H1 (cell line): ENCODE results near the gene TPRA1. TPM values are rescaled to one million over a fixed set of nuclear protein-coding genes. Genes with fewer than 3 reads are reported as not detected.

ENCODE experiments used
- ASH2L ChIP-seq: fragments of 200-600, 300-600 bp; sonication (generic); IDR thresholded peaks from one replicate; pipeline ENCODE4 v1.7.1; 2017; ENCODE audit warnings: low read length
- BCL11A ChIP-seq, 2 experiments: IDR thresholded peaks; one replicate each; pipeline ENCODE4 v1.6.1; 2011; ENCODE audit warnings: low read depth in 2 of 2, low read length in 2 of 2, mild to moderate bottlenecking in 2 of 2
- CREB1 ChIP-seq: IDR thresholded peaks from 2 replicates; pipeline ENCODE4 v1.6.1; 2012; ENCODE audit warnings: inconsistent platforms
- EGR1 ChIP-seq: IDR thresholded peaks from 2 replicates; pipeline ENCODE4 v1.6.1; 2011; ENCODE audit warnings: low read depth, low read length, borderline replicate concordance
- EP300 ChIP-seq, 2 experiments: IDR thresholded peaks; 1 replicate in 1 of 2; 2 replicates in 1 of 2; pipeline ENCODE4 v1.6.1; 2011 to 2012; ENCODE audit warnings: low read depth in 2 of 2, low read length in 2 of 2, mild to moderate bottlenecking in 2 of 2, borderline replicate concordance in 1 of 2, inconsistent platforms in 1 of 2, moderate library complexity in 1 of 2
- EZH2 ChIP-seq: fragments of 200-600 bp; sonication (generic); IDR thresholded peaks from 2 replicates; pipeline ENCODE4 v1.7.1; 2012; ENCODE audit warnings: low read depth, mild to moderate bottlenecking, moderate library complexity, low read length, inconsistent platforms; ENCODE audit not compliant: severe bottlenecking
- GTF2F1 ChIP-seq: IDR thresholded peaks from 2 replicates; pipeline ENCODE4 v1.6.1; 2012; ENCODE audit warnings: low read depth, low read length, improper control_type of control experiment, borderline replicate concordance
- HDAC2 ChIP-seq, 2 experiments: fragments of 300-600 bp in 1 of 2; sonication (generic) in 1 of 2; IDR thresholded peaks; 2 replicates each; pipeline ENCODE4 v1.6.1; 2011 to 2012; ENCODE audit warnings: low read depth in 2 of 2, low read length in 2 of 2, mild to moderate bottlenecking in 2 of 2, moderate library complexity in 2 of 2, borderline replicate concordance in 1 of 2, inconsistent platforms in 1 of 2
- JUN ChIP-seq: IDR thresholded peaks from 2 replicates; pipeline ENCODE4 v1.6.1; 2011; ENCODE audit warnings: low read depth, mild to moderate bottlenecking, improper control_type of control experiment, low read length
- JUND ChIP-seq: IDR thresholded peaks from 2 replicates; pipeline ENCODE4 v1.6.1; 2011; ENCODE audit warnings: mild to moderate bottlenecking, improper control_type of control experiment, low read length
- PHF8 ChIP-seq: fragments of 200-600 bp; sonication (generic); conservative IDR thresholded peaks from 2 replicates; pipeline ENCODE4 v1.7.1; 2012; ENCODE audit warnings: low read depth, mild to moderate bottlenecking, inconsistent platforms, low read length, moderate library complexity
- POLR2AphosphoS5 ChIP-seq: IDR thresholded peaks from 2 replicates; pipeline ENCODE4 v1.6.1; 2011; ENCODE audit warnings: low read depth, low read length
- RFX5 ChIP-seq: IDR thresholded peaks from 2 replicates; pipeline ENCODE4 v1.6.1; 2011; ENCODE audit warnings: low read depth, low read length, improper control_type of control experiment, borderline replicate concordance
- RXRA ChIP-seq: IDR thresholded peaks from 2 replicates; pipeline ENCODE4 v1.6.1; 2011; ENCODE audit warnings: low read depth, mild to moderate bottlenecking, low read length, moderate library complexity; ENCODE audit not compliant: insufficient read depth
- SIN3A ChIP-seq, 2 experiments: IDR thresholded peaks in 1 of 2; conservative IDR thresholded peaks in 1 of 2; 2 replicates each; pipeline ENCODE4 v1.6.1; 2011 to 2012; ENCODE audit warnings: low read length in 2 of 2, improper control_type of control experiment in 1 of 2, low read depth in 1 of 2, mild to moderate bottlenecking in 1 of 2
- SIRT6 ChIP-seq: IDR thresholded peaks from one replicate; pipeline ENCODE4 v1.7.1; 2012; ENCODE audit warnings: low read length, inconsistent platforms
- SP1 ChIP-seq: IDR thresholded peaks from 2 replicates; pipeline ENCODE4 v1.6.1; 2011; ENCODE audit warnings: low read depth, low read length
- SP4 ChIP-seq: IDR thresholded peaks from 2 replicates; pipeline ENCODE4 v1.6.1; 2012; ENCODE audit warnings: low read length, inconsistent platforms
- TAF7 ChIP-seq: optimal IDR thresholded peaks from 2 replicates; pipeline ENCODE3; 2011; ENCODE audit warnings: low read depth, mild to moderate bottlenecking, inconsistent platforms, low read length, moderate library complexity, borderline replicate concordance
- TBP ChIP-seq: IDR thresholded peaks from 2 replicates; pipeline ENCODE4 v1.6.1; 2011; ENCODE audit warnings: low read depth, low read length, improper control_type of control experiment
- ZNF274 ChIP-seq: IDR thresholded peaks from 2 replicates; pipeline ENCODE4 v1.7.0; 2012; ENCODE audit warnings: low read length, borderline replicate concordance; ENCODE audit errors: extremely low read depth
- polyA plus RNA-seq, 7 experiments: library from polyadenylated mRNA; depleted of rRNA in 3 of 7; stranded (reverse) in 5 of 7; unstranded in 2 of 7; fragments of >200 nt in 5 of 7; fragments of 200-250 nt in 2 of 7; gene quantifications; 1 replicate in 5 of 7; 2 replicates in 1 of 7; 4 replicates in 1 of 7; pipeline versions ENCODE4 v1.2.1 to v1.2.3, GENCODE V29; 2011 to 2013; ENCODE audit warnings: missing spikeins in 2 of 7, mixed read lengths in 2 of 7
- total RNA-seq: library from RNA; stranded (reverse); fragmentation: NEBNext Ultra II Directional; extraction: Animal tissue kit (Norgen Biotek cat#: 25700); gene quantifications from 2 replicates; pipeline ENCODE4 v1.2.1, GENCODE V29; 2021
- TF ChIP-seq, protein P1 (sequence below): IDR thresholded peaks from 2 replicates; pipeline ENCODE4 v1.6.1; 2012; ENCODE audit warnings: inconsistent platforms
- TF ChIP-seq, protein P2 (sequence below): IDR thresholded peaks from 2 replicates; pipeline ENCODE4 v1.6.1; 2011; ENCODE audit warnings: low read depth, mild to moderate bottlenecking, low read length; ENCODE audit not compliant: insufficient read depth

Gene TPRA1
- total and polyA plus RNA-seq, 2 of the 8 experiments (the other 6 are each of a cell fraction or from before 2014, with no cell fraction given), result 18.8 to 38.5 TPM

DNA sequence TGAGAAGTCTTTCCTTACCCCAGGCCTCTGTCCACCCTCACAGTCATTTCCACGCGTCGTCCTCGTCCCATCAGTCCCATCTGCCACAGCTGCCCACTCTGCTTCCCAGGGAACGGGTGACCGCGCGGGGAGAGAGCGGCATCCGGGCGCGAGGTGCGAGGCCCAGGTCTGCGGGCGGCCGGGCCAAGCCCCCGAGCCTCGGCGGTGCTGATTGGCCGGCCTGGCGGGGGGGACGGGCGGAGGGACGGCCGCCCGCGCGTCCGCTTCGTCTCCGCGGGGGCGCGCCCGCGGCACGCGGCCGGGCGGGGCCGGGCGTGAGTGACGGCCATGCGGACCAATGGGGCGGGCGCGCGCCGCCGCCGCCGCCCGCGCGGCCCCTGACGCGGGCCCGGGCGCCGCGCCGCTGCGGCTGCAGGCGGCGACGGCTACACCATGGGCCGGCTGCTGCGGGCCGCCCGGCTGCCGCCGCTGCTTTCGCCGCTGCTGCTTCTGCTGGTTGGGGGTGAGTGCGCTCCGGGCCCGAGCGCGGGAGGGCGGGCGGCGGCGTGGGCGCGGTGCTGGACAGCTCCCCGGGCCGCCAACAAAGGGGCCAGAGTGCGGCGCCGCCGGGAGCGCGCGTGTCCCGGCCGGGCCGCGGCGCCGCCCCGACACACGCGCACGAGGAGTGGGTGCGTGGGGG lies 38.4 kb upstream of the TPRA1 start, which contains the start of gene PODXL2 (continued):
- TF ChIP-seq ASH2L, result no peak
- no peak for TF ChIP-seq JUND
- TF ChIP-seq, protein P1, sequence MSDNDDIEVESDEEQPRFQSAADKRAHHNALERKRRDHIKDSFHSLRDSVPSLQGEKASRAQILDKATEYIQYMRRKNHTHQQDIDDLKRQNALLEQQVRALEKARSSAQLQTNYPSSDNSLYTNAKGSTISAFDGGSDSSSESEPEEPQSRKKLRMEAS, result peak; percentile 99
- no peak for TF ChIP-seq EZH2
- TF ChIP-seq SIN3A (conservative IDR thresholded peaks at IDR 0.05 in 1 of 2, IDR thresholded peaks at IDR 0.05 in 1 of 2; ENCODE audit: low read depth in 1 of 2, low read length in 2 of 2), result peak in 1 of 2 experiments; percentile 38; a peak in 1 of 4 replicates
- TF ChIP-seq, protein P2, sequence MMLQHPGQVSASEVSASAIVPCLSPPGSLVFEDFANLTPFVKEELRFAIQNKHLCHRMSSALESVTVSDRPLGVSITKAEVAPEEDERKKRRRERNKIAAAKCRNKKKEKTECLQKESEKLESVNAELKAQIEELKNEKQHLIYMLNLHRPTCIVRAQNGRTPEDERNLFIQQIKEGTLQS, result no peak
- TF ChIP-seq SIRT6, result no peak
- TF ChIP-seq EGR1, result no peak; the same call in 1 of the 2 replicates
- TF ChIP-seq POLR2AphosphoS5, result no peak
- no peak for TF ChIP-seq ZNF274
- TF ChIP-seq SP1, result no peak
- no peak for TF ChIP-seq EP300 (IDR thresholded peaks at IDR 0.05; ENCODE audit: borderline replicate concordance in 1 of 2, low read depth in 2 of 2, low read length in 2 of 2)
- no peak for TF ChIP-seq GTF2F1
- TF ChIP-seq CREB1, result 0 out of 2 replicates have a peak, but pooled peaks have one; percentile 7
- no peak for TF ChIP-seq TBP
- no peak for TF ChIP-seq RXRA
- TF ChIP-seq HDAC2 (IDR thresholded peaks at IDR 0.05; ENCODE audit: borderline replicate concordance in 1 of 2, low read depth in 2 of 2, low read length in 2 of 2), result peak in 1 of 2 experiments; percentile 98; a peak in 2 of 4 replicates
- TF ChIP-seq SP4, result no peak
- TF ChIP-seq RFX5, result no peak
- peak; percentile 74 for TF ChIP-seq PHF8
- no peak for TF ChIP-seq BCL11A (IDR thresholded peaks at IDR 0.05; ENCODE audit: low read depth in 2 of 2, low read length in 2 of 2)
- TF ChIP-seq TAF7, result no peak
- no peak for TF ChIP-seq JUN
- TF ChIP-seq, all 59 proteins: peak for 9
